Occipital lobe (tissue), 3 donors: ENCODE measurements around the gene APOLD1. TPM values are rescaled to one million over a fixed set of nuclear protein-coding genes. Genes with fewer than 3 reads are reported as not detected.
"Not testable (repeated sequence)": the region's sequence is repeated elsewhere in the genome, so short reads cannot be mapped to it uniquely, and the experiment has no call there.

ENCODE experiments used
- DNase-seq: peaks from one replicate; lab custom pipeline; 2025; lab: John Stamatoyannopoulos, UW
- small RNA-seq: library from RNA; depleted of rRNA; stranded (forward); fragments of <200 nt; gene quantifications from one replicate; pipeline ENCODE3, GENCODE V24; 2014
- total RNA-seq: library from RNA; depleted of rRNA; stranded (reverse); fragments of >200 nt; gene quantifications from one replicate; pipeline ENCODE4 v1.2.3, GENCODE V29; 2014

The APOLD1 gene
- total RNA-seq, 1 donor from 2014 or later: 42.9 TPM

DNA sequence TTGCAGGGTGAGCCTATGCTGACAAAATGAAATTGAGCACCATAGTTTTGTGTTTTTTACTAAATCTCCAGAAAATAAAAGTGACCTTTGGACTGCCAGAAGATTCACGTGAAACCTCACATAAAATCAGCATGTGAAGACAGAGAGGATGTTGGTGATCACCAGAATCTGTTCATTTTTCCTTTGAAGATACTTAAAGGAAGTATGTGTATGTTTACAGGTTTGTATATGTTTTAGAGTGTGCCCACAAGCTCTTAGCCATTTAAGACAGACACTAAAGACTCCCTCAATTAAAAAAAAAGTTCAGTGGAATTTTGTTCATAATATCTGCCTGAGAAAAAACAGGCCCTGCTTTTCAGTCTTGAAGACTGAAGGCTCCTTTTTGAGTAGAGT is 53.5 kb downstream of the APOLD1 start:
- DNase-seq: no peak

DNA sequence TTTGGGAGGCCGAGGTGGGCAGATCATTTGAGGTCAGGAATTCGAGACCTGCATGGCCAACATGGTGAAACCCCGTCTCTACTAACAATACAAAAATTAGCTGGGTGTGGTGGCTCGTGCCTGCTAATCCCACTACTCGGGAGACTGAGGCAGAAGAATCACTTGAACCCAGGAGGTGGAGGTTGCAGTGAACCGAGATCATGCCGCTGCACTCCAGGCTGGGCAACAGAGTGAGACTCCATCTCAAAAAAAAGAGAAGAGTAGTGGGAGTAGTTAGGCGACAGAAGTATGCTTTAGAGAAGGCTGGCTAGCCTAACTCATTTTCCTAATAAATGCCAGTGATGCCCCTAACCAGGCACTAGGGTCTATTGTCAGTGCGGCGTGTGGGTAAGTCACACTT is 54.0 kb downstream of the APOLD1 start:
- not testable (repeated sequence) for DNase-seq

DNA sequence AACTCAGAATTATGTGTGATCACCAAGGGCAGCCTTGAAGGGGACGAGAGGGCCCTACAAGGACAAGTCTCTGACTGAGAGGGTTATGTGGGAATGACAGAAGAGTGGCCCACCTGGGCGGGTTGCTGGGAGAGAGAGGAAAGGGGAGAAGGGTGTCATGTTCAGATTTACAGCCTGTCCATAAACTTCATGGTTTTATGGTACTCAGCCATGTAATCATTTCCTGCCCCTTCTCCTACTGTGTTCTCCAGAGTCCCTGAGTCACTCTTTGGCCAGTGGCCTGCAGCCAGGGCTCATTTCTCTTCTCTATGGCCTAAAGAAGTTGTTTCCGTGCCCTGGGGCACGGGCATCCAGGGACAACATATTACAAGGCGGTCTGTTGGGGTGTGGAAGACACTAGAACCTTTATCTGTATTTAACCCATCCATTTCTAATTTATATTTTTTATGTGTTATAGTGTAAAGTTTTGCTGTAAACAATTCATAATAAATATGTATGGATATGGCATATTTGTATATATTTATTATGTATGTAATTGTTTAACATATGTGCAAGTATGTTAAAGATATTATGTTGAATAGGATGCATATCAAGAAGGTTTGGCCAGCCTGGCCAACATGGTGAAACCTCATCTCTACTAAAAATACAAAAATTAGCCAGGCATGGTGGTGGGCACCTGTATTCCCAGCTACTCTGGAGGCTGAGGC is 54.6 kb downstream of the APOLD1 start:
- no peak for DNase-seq

DNA sequence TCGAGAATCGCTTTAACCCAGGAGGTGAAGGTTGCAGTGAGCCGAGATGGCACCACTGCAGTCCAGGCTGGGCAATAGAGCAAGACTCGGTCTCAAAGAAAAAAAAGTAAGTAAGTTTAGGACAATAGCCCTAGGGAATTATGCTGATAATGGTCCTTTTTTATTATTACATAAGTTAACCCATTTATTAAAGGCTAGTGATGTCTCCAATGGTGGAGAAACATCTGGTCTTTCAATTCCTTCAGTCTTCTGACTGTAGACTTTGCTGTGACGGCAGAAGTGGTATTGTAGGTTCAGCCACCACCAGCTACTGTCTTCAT is 55.1 kb downstream of the APOLD1 start:
- DNase-seq: no peak

Small RNA genes within 50 kb of the gene (small RNA-seq; reads per million reads assigned to genes)
- gene AC007215.1: not detected
- gene MIR613: not detected

Other genes starting within 250 kb of the APOLD1 start
- gene DUSP16, start 222.8 kb upstream of the APOLD1 start, total RNA-seq: 10.0 TPM
- gene CREBL2, start 173.8 kb upstream of the APOLD1 start, total RNA-seq: 48.0 TPM
- 24.6 TPM for gene GPR19, start 89.5 kb upstream of the APOLD1 start, total RNA-seq
- gene CDKN1B, start 68.3 kb upstream of the APOLD1 start, total RNA-seq: 143 TPM
- 65.8 TPM for gene DDX47, start 27.7 kb downstream of the APOLD1 start, total RNA-seq
- 0.31 TPM for gene GPRC5A, start 105.9 kb downstream of the APOLD1 start, total RNA-seq
- gene GPRC5D, start 166.5 kb downstream of the APOLD1 start, total RNA-seq: not detected
- gene HEBP1, start 214.6 kb downstream of the APOLD1 start, total RNA-seq: 2.2 TPM